Progenitor cell of endocrine pancreas (in vitro differentiated cells): ENCODE measurements around the gene BEST3. TPM values are rescaled to one million over a fixed set of nuclear protein-coding genes. Genes with fewer than 3 reads are reported as not detected.

Experiments used
- DNase-seq: peaks from one replicate; pipeline ENCODE4 v3.0.0; 2021; ENCODE audit warnings: low spot score; ENCODE audit not compliant: unreplicated experiment
- H3K27ac Mint-ChIP-seq: 2 replicates; pipeline ENCODE4 v1.8.0; 2021; ENCODE audit warnings: mild to moderate bottlenecking, moderate library complexity, mixed read lengths
- H3K27me3 Mint-ChIP-seq: 2 replicates; pipeline ENCODE4 v1.8.0; 2021; ENCODE audit warnings: mixed read lengths
- H3K36me3 Mint-ChIP-seq: 2 replicates; pipeline ENCODE4 v1.8.0; 2022; ENCODE audit warnings: mixed read lengths; ENCODE audit not compliant: insufficient read depth
- H3K4me1 Mint-ChIP-seq: 2 replicates; pipeline ENCODE4 v1.8.0; 2021; ENCODE audit warnings: low read depth, mixed read lengths
- H3K4me3 Mint-ChIP-seq: 2 replicates; pipeline ENCODE4 v1.8.0; 2021; ENCODE audit warnings: low read depth, mild to moderate bottlenecking, moderate library complexity, mixed read lengths
- H3K9me3 Mint-ChIP-seq: 2 replicates; pipeline ENCODE4 v1.8.0; 2021; ENCODE audit warnings: low read depth, mixed read lengths
- CTCF ChIP-seq: fragments of 200-600 bp; sonication (generic); IDR thresholded peaks from one replicate; pipeline ENCODE4 v1.5.0; 2021; ENCODE audit warnings: antibody characterized with exemption, mild to moderate bottlenecking; ENCODE audit not compliant: unreplicated experiment
- total RNA-seq: library from RNA; stranded (reverse); gene quantifications from 2 replicates; pipeline ENCODE4 v1.2.1, GENCODE V29; 2021

Gene BEST3
- total RNA-seq, 1 donor from 2014 or later = not detected

GRCh38 chr12:69688021-69688420 is 11.1 kb downstream of the BEST3 start:
- no peak for DNase-seq
- H3K27me3 Mint-ChIP-seq = peaks cover 12% of the 10 kb centered on the region
- H3K9me3 Mint-ChIP-seq = no peaks in the 10 kb centered on the region
- peaks cover 18% of the 10 kb centered on the region for H3K4me1 Mint-ChIP-seq
- H3K36me3 Mint-ChIP-seq = no peaks in the 10 kb centered on the region
- TF ChIP-seq CTCF = no peak
- no peak overlapping the region for H3K27ac Mint-ChIP-seq
- H3K4me3 Mint-ChIP-seq = no peak overlapping the region

- no peaks in the 10 kb centered on the region for H3K36me3 Mint-ChIP-seq
- DNase-seq = no peak
- no peak overlapping the region for H3K4me3 Mint-ChIP-seq
Measured at GRCh38 chr12:69687390-69687789, 11.7 kb downstream of the BEST3 start.

DNA sequence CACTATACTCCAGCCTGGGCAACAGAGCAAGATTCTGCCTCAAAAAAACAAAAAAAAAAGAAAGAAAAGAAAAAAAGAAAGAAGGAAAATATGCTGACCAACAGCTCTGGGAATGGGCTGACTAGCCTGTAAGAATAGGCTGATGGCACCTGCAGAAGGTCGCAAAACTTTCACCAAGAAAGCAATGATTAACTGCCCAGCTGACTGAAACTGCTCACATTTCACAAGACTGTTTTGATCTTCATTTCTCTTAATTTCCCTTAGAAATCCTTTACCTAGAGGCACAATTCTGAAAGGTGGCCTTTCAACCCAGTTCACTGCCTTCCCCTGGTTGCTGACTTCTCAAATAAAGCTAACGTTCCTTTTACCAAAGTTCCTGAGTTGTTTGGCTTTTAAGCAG is 12.4 kb downstream of the BEST3 start:
- peaks cover 27% of the 10 kb centered on the region for H3K4me1 Mint-ChIP-seq
- peaks cover 12% of the 10 kb centered on the region for H3K27me3 Mint-ChIP-seq
- DNase-seq = no peak
- H3K36me3 Mint-ChIP-seq = no peaks in the 10 kb centered on the region
- TF ChIP-seq CTCF = no peak
- H3K27ac Mint-ChIP-seq = peak overlapping the region; percentile 57
- no peaks in the 10 kb centered on the region for H3K9me3 Mint-ChIP-seq
- H3K4me3 Mint-ChIP-seq = no peak overlapping the region

More at GRCh38 chr12:69687390-69687789, 11.7 kb downstream of the BEST3 start:
- peaks cover 12% of the 10 kb centered on the region for H3K27me3 Mint-ChIP-seq
- peak overlapping the region; percentile 57 for H3K27ac Mint-ChIP-seq
- H3K9me3 Mint-ChIP-seq = no peaks in the 10 kb centered on the region
- TF ChIP-seq CTCF = no peak
- peaks cover 24% of the 10 kb centered on the region for H3K4me1 Mint-ChIP-seq

DNA sequence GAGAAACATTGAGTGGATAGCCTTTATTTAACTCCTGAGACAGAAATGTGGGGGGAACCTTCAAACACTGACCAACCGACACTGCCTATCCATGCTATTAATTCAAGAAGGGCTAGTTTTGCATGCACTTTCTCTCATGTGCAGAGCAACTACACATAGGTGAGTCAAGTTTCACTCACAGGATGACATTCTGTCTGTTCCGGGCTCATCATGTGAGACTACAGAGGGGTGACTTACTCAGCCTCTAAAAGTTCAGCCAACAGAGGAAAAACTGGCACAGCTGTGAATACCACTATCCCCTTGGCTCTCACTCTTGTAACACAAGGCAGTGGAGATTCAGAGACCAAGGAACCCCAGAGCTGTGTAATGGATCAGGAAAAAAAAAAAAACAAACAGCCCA is 13.3 kb downstream of the BEST3 start:
- Mint-ChIP-seq H3K4me1 (peaks cover 27% of the 10 kb centered on the region), H3K4me3 (no peak overlapping the region), H3K27ac (no peak overlapping the region), H3K9me3 (no peaks in the 10 kb centered on the region), H3K36me3 (no peaks in the 10 kb centered on the region), H3K27me3 (peaks cover 12% of the 10 kb centered on the region)
- TF ChIP-seq CTCF = no peak
- no peak for DNase-seq

DNA sequence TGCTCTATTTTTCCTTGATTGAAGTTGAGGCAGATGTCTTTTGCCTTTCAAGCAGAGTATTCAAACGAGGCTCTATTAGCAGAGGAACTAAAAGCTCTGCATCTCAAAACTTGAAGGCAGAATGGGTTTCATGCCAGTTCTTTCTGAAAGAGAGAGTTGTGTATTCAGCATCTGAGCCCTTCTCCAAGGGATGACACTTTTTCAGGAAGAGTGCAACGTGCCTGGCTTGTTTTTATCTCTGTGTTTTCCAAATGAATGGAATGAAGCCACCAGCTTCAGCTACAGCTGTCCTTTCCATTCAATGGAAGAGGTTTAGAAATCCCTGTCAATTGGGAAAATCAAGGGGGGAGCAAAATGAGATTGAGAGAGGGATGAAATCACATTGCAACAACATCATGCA is 14.6 kb downstream of the BEST3 start:
- Mint-ChIP-seq H3K4me1 (peaks cover 27% of the 10 kb centered on the region), H3K27me3 (peaks cover 12% of the 10 kb centered on the region), H3K27ac (no peak overlapping the region), H3K9me3 (no peaks in the 10 kb centered on the region), H3K4me3 (no peak overlapping the region), H3K36me3 (no peaks in the 10 kb centered on the region)
- DNase-seq = no peak
- no peak for TF ChIP-seq CTCF
